Activated T-cell treated with anti-CD3 and anti-CD28 coated beads for 1 hour (primary cell): ENCODE data around the gene KLK2.
"Not testable (repeated sequence)": the region's sequence is repeated elsewhere in the genome, so short reads cannot be mapped to it uniquely, and the experiment has no call there.

Experiments
- DNase-seq: peaks from one replicate; pipeline ENCODE4 v3.0.0-alpha.2; 2020; ENCODE audit warnings: low read depth

Gene KLK2

GRCh38 chr19:50894478-50895356 lies 21.5 kb downstream of the KLK2 start:
- DNase-seq: no peak

GRCh38 chr19:50896089-50896590 lies 22.9 kb downstream of the KLK2 start:
- not testable (repeated sequence) for DNase-seq

GRCh38 chr19:50896591-50897190 lies 23.5 kb downstream of the KLK2 start:
- DNase-seq: no peak

- DNase-seq: no peak
Observed at GRCh38 chr19:50897191-50897607, 24.0 kb downstream of the KLK2 start.

GRCh38 chr19:50897612-50898011 lies 24.4 kb downstream of the KLK2 start:
- no peak for DNase-seq

- no peak for DNase-seq
Observed at GRCh38 chr19:50898018-50898417, 24.8 kb downstream of the KLK2 start.

GRCh38 chr19:50899569-50899968 lies 26.3 kb downstream of the KLK2 start:
- no peak for DNase-seq

GRCh38 chr19:50902640-50903039 lies 29.4 kb downstream of the KLK2 start:
- DNase-seq: no peak

- DNase-seq: peak; percentile 20
Observed at GRCh38 chr19:50906217-50906616, 33.0 kb downstream of the KLK2 start.

GRCh38 chr19:50908336-50908735 lies 35.1 kb downstream of the KLK2 start:
- DNase-seq: no peak

GRCh38 chr19:50909240-50910070 lies 36.2 kb downstream of the KLK2 start:
- DNase-seq: no peak

GRCh38 chr19:50910722-50911121 lies 37.5 kb downstream of the KLK2 start:
- DNase-seq: no peak

GRCh38 chr19:50911206-50912101 lies 38.2 kb downstream of the KLK2 start, which contains the start of gene KLK4:
TSS of gene KLK4 (minus strand) at chr19:50911395. CDS start at chr19:50910738, 657 bp downstream.
- DNase-seq: no peak

GRCh38 chr19:50912102-50912599 lies 38.9 kb downstream of the KLK2 start:
- DNase-seq: no peak

GRCh38 chr19:50912727-50913716 lies 39.8 kb downstream of the KLK2 start:
- DNase-seq: no peak

GRCh38 chr19:50916069-50916468 lies 42.8 kb downstream of the KLK2 start:
- DNase-seq: no peak

GRCh38 chr19:50921426-50922316 lies 48.4 kb downstream of the KLK2 start:
- DNase-seq: no peak

- peak; percentile 64 for DNase-seq
Observed at GRCh38 chr19:50922317-50922853, 49.1 kb downstream of the KLK2 start.
